Vagina (tissue), 2 donors: Measurements from ENCODE around the gene CDK2AP2.

Source experiments
- POLR2A ChIP-seq, 2 donors: fragments of 450-650 bp; IDR thresholded peaks; one replicate each; pipeline ENCODE4 v1.6.1; 2017; ENCODE audit warnings: antibody characterized with exemption in 2 of 2, mild to moderate bottlenecking in 2 of 2, moderate library complexity in 2 of 2
- POLR2AphosphoS5 ChIP-seq, 2 donors: sonication (generic); formaldehyde crosslinking; IDR thresholded peaks; one replicate each; pipeline ENCODE4 v1.9.0; 2017; ENCODE audit warnings: antibody characterized with exemption in 2 of 2, mild to moderate bottlenecking in 2 of 2, low read depth in 1 of 2; ENCODE audit not compliant: insufficient read depth in 1 of 2
- TF ChIP-seq, protein P1 (sequence below), 3 experiments: fragments of 450-650 bp in 2 of 3; fragments of 200-600 bp in 1 of 3; sonication (generic) in 1 of 3; IDR thresholded peaks; one replicate each; pipeline ENCODE4 v1.5.1; 2017 to 2019; ENCODE audit warnings: antibody characterized with exemption in 3 of 3, mild to moderate bottlenecking in 2 of 3, moderate library complexity in 2 of 3

- TF ChIP-seq, protein P1, sequence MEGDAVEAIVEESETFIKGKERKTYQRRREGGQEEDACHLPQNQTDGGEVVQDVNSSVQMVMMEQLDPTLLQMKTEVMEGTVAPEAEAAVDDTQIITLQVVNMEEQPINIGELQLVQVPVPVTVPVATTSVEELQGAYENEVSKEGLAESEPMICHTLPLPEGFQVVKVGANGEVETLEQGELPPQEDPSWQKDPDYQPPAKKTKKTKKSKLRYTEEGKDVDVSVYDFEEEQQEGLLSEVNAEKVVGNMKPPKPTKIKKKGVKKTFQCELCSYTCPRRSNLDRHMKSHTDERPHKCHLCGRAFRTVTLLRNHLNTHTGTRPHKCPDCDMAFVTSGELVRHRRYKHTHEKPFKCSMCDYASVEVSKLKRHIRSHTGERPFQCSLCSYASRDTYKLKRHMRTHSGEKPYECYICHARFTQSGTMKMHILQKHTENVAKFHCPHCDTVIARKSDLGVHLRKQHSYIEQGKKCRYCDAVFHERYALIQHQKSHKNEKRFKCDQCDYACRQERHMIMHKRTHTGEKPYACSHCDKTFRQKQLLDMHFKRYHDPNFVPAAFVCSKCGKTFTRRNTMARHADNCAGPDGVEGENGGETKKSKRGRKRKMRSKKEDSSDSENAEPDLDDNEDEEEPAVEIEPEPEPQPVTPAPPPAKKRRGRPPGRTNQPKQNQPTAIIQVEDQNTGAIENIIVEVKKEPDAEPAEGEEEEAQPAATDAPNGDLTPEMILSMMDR (IDR thresholded peaks at IDR 0.05) = no peak
- no peak for TF ChIP-seq POLR2A (IDR thresholded peaks at IDR 0.05)
- TF ChIP-seq POLR2AphosphoS5 (IDR thresholded peaks at IDR 0.05; ENCODE audit: insufficient read depth in 1 of 2, low read depth in 1 of 2) = no peak
These were observed 11.8 kb upstream of the CDK2AP2 start for GRCh38 chr11:67519726-67520125.
